Activated CD8-positive, alpha-beta memory T cell treated with anti-CD3 and anti-CD28 coated beads, Interleukin-2, amount 50 U/mL, for 24 hours (primary cell): ENCODE results near the gene PRR5.

Source experiments
- DNase-seq: peaks from one replicate; pipeline ENCODE4 v3.0.0-alpha.2; 2020; ENCODE audit errors: extremely low read depth

PRR5 gene

GRCh38 chr22:44714703-44715350 lies 12.8 kb downstream of the PRR5 start:
- DNase-seq, result no peak

GRCh38 chr22:44718418-44718817 lies 16.4 kb downstream of the PRR5 start:
- no peak for DNase-seq

- no peak for DNase-seq
Measured at GRCh38 chr22:44719586-44720368, 17.8 kb downstream of the PRR5 start.

- no peak for DNase-seq
Measured at GRCh38 chr22:44721213-44721612, 19.2 kb downstream of the PRR5 start.

- DNase-seq, result no peak
Measured at GRCh38 chr22:44722611-44723010, 20.6 kb downstream of the PRR5 start.

- DNase-seq, result no peak
Measured at GRCh38 chr22:44723801-44724200, 21.8 kb downstream of the PRR5 start.

- DNase-seq, result no peak
Measured at GRCh38 chr22:44724416-44724815, 22.4 kb downstream of the PRR5 start.

GRCh38 chr22:44724859-44725258 lies 22.9 kb downstream of the PRR5 start:
- no peak for DNase-seq

GRCh38 chr22:44726439-44726838 lies 24.4 kb downstream of the PRR5 start:
- no peak for DNase-seq

GRCh38 chr22:44727148-44727547 lies 25.1 kb downstream of the PRR5 start:
- DNase-seq, result no peak

GRCh38 chr22:44727709-44728108 lies 25.7 kb downstream of the PRR5 start:
- no peak for DNase-seq

- DNase-seq, result no peak
Measured at GRCh38 chr22:44728761-44729324, 26.8 kb downstream of the PRR5 start.

- DNase-seq, result no peak
Measured at GRCh38 chr22:44729391-44730021, 27.5 kb downstream of the PRR5 start.

GRCh38 chr22:44730022-44730393 lies 28.0 kb downstream of the PRR5 start:
- DNase-seq, result no peak

- DNase-seq, result no peak
Measured at GRCh38 chr22:44730490-44731356, 28.7 kb downstream of the PRR5 start.

GRCh38 chr22:44731357-44731970 lies 29.5 kb downstream of the PRR5 start:
- no peak for DNase-seq

- no peak for DNase-seq
Measured at GRCh38 chr22:44732017-44732561, 30.1 kb downstream of the PRR5 start.

GRCh38 chr22:44732661-44733060 lies 30.7 kb downstream of the PRR5 start:
- DNase-seq, result no peak

GRCh38 chr22:44733426-44734106 lies 31.6 kb downstream of the PRR5 start:
- no peak for DNase-seq

GRCh38 chr22:44734278-44734677 lies 32.3 kb downstream of the PRR5 start:
- DNase-seq, result no peak
